Measurements from ENCODE around the gene SIRT7. TPM values are rescaled to one million over a fixed set of nuclear protein-coding genes. Genes with fewer than 3 reads are reported as not detected.

SIRT7 gene
- total RNA-seq, 1 donor = 22.1 TPM

DNA sequence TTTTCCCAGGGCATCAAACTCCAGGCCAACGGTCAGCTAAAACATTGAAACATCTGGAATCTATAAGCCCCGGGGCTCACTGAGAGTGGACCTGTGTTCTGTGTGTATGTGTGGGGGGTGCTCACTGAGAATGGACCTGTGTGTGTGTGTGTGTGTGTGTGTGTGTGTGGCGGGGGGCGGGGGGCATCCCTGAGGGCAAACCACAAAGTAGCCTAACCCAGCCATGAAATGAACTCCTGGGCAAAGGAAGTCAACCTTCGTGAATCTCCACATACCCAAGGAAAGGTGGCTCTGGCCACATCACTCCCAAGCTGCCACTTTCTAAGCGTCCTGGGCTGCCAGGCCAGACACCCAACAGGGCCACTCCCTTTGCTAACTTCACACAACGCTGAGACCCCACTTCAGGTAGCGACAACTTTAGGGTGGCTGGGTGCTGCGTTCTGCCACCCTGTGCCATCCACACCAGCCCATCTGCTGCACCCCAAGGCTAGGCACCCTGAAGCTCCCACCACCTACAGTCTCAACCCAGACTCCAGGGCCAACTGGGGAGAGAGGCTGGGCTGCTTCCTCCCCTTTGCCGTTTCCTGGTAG is 8.0 kb upstream of the SIRT7 start:
- Histone ChIP-seq H3K36me3 (ENCODE audit: insufficient read depth, low read length) (peaks cover 13% of the 10 kb centered on the region), H3K4me2 (ENCODE audit: insufficient read depth, low read length) (peak overlapping the region; percentile 73), H3K9me3 (ENCODE audit: low read depth, low read length) (no peaks in the 10 kb centered on the region), H2AFZ (ENCODE audit: low read length) (no peak overlapping the region), H3K79me2 (ENCODE audit: insufficient read depth, low read length) (peaks cover 60% of the 10 kb centered on the region), H3K27ac (ENCODE audit: low read depth, low read length) (peak overlapping the region; percentile 89), H3K4me1 (ENCODE audit: insufficient read depth, low read length) (peaks cover 23% of the 10 kb centered on the region), H4K20me1 (ENCODE audit: insufficient read depth, low read length) (peaks cover 29% of the 10 kb centered on the region), H3K27me3 (ENCODE audit: insufficient read depth, low read length) (no peaks in the 10 kb centered on the region), H3K4me3 (ENCODE audit: insufficient read depth, low read length) (peak overlapping the region; percentile 89)
- TF ChIP-seq, protein P1, sequence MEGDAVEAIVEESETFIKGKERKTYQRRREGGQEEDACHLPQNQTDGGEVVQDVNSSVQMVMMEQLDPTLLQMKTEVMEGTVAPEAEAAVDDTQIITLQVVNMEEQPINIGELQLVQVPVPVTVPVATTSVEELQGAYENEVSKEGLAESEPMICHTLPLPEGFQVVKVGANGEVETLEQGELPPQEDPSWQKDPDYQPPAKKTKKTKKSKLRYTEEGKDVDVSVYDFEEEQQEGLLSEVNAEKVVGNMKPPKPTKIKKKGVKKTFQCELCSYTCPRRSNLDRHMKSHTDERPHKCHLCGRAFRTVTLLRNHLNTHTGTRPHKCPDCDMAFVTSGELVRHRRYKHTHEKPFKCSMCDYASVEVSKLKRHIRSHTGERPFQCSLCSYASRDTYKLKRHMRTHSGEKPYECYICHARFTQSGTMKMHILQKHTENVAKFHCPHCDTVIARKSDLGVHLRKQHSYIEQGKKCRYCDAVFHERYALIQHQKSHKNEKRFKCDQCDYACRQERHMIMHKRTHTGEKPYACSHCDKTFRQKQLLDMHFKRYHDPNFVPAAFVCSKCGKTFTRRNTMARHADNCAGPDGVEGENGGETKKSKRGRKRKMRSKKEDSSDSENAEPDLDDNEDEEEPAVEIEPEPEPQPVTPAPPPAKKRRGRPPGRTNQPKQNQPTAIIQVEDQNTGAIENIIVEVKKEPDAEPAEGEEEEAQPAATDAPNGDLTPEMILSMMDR (IDR thresholded peaks at IDR 0.05; ENCODE audit: extremely low read depth, low read depth, low read length) = no peak
- no peak for DNase-seq (ENCODE audit: insufficient read length, low spot score, missing footprints)

DNA sequence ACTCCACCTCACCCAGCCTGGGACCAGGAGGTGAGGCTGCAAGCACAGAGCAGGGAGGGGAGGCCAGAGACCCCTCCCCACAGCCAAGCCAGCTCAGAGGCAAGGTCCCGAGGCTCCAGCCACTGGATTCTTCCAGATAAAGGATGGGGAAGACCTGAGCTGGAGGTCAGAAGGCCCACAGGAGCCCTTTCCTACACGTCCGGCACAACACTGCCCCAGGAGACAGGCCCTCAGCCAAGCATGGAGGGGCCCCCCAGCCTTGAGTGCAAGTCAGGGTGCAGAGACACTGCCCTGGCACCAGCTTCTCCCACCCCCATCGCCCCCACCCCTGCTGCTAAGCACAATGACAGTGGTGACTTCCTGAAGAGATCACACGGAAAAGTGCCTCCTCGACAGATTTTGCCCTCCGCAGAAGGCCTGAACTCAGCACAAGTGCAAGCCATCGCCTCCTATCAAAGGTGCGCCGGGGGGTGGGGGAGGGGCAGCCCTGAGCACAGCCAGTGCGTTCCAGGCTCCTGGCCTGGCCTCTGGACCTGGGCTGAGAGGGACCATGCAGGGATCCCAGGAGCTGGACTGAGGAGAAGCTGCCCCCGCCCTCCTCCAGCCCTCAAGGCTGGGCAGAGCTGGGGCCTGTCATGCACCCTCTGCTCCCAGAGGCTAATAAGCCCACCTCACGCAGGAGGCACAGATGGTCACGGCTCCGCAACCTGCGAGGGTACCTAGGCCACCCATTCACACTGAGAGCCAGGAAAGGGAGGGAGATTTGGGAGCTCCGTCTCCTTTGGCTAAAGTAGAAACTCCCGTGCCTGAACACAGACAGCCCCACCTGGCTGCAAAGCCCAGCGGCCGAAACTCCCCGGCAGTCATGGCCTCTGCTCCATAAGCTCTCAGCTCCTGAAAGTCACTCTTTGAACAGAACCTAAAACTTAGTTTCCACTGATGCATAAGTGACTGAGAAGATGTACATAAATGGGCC is 6.9 kb upstream of the SIRT7 start:
- no peak overlapping the region for H3K4me3 ChIP-seq (ENCODE audit: insufficient read depth, low read length)
- H3K36me3 ChIP-seq (ENCODE audit: insufficient read depth, low read length) = peaks cover 23% of the 10 kb centered on the region
- H3K9me3 ChIP-seq (ENCODE audit: low read depth, low read length) = no peaks in the 10 kb centered on the region
- peaks cover 40% of the 10 kb centered on the region for H4K20me1 ChIP-seq (ENCODE audit: insufficient read depth, low read length)
- no peak for DNase-seq (ENCODE audit: insufficient read length, low spot score, missing footprints)
- TF ChIP-seq, protein P1 (IDR thresholded peaks at IDR 0.05; ENCODE audit: extremely low read depth, low read depth, low read length) = no peak
- H3K4me2 ChIP-seq (ENCODE audit: insufficient read depth, low read length) = no peak overlapping the region
- H3K79me2 ChIP-seq (ENCODE audit: insufficient read depth, low read length) = peaks cover 71% of the 10 kb centered on the region
- peak overlapping the region; percentile 80 for H3K27ac ChIP-seq (ENCODE audit: low read depth, low read length)
- H2AFZ ChIP-seq (ENCODE audit: low read length) = no peak overlapping the region
- no peaks in the 10 kb centered on the region for H3K27me3 ChIP-seq (ENCODE audit: insufficient read depth, low read length)
- H3K4me1 ChIP-seq (ENCODE audit: insufficient read depth, low read length) = peaks cover 23% of the 10 kb centered on the region

DNA sequence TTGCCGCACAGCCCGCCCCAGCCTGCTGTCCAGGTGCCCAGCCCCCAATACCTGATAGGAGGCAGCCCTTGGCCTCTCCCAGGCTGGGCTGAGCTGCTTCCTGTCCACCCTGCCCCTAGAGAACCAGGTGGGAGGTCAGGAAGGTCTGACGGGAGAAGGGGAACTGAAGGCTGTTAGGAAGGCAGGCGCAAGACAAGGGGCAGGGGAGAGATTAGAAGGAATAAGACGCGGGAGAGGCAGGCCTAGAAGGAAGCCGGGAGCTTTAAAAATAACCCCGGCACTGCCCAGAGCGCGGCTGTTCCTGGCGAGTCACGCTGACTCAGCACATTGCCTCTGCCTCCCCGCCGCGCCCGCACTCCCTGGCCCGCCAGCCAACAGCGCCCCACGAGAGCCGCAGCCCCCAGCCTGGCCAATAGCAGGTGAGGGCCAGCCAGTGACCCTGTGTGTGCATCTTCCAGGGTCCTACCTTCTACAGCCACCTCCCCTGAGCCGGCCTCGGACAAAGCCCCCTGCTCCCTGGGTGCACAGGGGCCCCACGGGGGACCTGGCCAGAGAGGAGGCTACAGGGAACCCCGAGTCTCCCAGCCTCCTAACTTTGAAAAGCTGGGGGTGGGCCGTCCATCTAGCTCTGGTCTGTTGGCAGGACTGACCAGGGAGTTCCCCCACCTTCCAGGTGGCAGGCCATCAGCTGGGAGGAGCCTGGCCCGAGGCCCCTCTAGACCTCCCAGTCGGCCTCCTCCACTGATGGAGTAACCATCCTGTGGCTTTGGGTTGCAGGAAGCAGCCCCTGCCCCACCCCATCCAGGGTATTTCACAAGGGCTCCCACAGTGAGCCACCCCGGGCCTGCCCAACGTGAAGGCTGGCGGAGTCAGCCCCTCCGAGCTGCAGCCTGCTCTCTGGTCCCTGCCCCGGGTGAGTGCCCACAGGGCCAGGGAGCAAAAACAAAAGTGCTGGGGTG is 5.6 kb upstream of the SIRT7 start:
- H3K36me3 ChIP-seq (ENCODE audit: insufficient read depth, low read length) = peaks cover 35% of the 10 kb centered on the region
- TF ChIP-seq, protein P1 (IDR thresholded peaks at IDR 0.05; ENCODE audit: extremely low read depth, low read depth, low read length) = no peak
- peaks cover 21% of the 10 kb centered on the region for H3K4me1 ChIP-seq (ENCODE audit: insufficient read depth, low read length)
- H3K4me3 ChIP-seq (ENCODE audit: insufficient read depth, low read length) = peak overlapping the region; percentile 64
- H4K20me1 ChIP-seq (ENCODE audit: insufficient read depth, low read length) = peaks cover 52% of the 10 kb centered on the region
- peaks cover 83% of the 10 kb centered on the region for H3K79me2 ChIP-seq (ENCODE audit: insufficient read depth, low read length)
- H3K27me3 ChIP-seq (ENCODE audit: insufficient read depth, low read length) = no peaks in the 10 kb centered on the region
- H3K27ac ChIP-seq (ENCODE audit: low read depth, low read length) = peak overlapping the region; percentile 80
- peak; percentile 100 for DNase-seq (ENCODE audit: insufficient read length, low spot score, missing footprints)
- H3K4me2 ChIP-seq (ENCODE audit: insufficient read depth, low read length) = peak overlapping the region; percentile 83
- H2AFZ ChIP-seq (ENCODE audit: low read length) = no peak overlapping the region
- no peaks in the 10 kb centered on the region for H3K9me3 ChIP-seq (ENCODE audit: low read depth, low read length)
